ENCODE results near the gene SLC29A2. TPM values are rescaled to one million over a fixed set of nuclear protein-coding genes. Genes with fewer than 3 reads are reported as not detected.
A peak's percentile ranks its signal among the peaks of the same experiment; 100 is the strongest.

Gene SLC29A2
- total RNA-seq, 1 experiment from 2014 or later = 25.5 TPM

DNA sequence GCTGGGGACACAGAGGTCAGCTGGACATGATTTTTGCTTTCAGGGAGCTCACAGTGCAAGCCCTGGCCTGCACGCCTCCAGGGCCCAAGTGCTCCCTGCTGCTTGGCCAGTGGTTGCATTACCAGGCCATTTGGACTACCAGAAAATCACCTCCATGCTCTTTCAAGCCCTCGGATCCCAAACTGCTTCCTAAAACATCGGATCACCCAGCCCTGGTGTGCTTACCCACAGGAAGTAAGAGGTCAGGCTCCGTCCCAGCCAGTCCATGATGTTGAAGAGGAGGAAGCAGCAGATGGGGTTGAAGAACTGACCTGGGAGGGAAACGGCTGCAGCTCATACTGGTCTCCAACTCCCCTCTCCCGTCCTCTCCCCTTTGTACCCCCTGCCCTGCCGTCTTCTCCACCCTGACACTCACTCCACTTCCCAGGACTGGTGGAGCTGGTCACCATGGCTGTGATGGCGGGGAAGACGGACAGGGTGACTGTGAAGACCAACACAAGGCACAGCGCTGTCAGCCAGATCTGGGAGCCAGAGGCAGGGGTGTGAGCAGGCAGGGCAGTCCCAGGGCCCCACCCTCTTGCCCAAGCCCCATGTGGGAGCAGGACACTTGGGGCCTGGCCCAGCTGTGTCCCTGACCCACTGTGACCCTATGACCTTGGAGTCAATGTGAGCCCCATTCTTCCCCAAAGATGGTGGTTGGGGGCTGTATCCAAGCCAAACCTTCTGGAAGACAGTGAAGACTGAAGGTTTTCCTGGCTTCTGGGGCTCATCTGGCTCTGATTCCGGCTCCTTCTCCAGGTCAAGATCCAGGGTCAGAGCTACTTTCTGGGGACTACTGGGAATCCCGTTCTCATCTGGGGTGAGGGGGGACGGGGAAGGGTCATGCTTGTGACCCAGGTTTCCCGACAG lies 5.6 kb downstream of the SLC29A2 start:
- BruUV-seq (replicated peaks) = no TSS peak
- ChIA-PET POLR2A (ENCODE audit: unreplicated experiment) (no interaction called here), CTCF (no interaction called here)
- no peaks in the 10 kb centered on the region for H3K27me3 ChIP-seq (ENCODE audit: low read length)
- H3K36me3 ChIP-seq (ENCODE audit: low read depth, low read length) = peaks cover 35% of the 10 kb centered on the region
- no peak overlapping the region for H3K4me2 ChIP-seq (ENCODE audit: low read length)
- H3K79me2 ChIP-seq (ENCODE audit: low read length) = peaks cover 28% of the 10 kb centered on the region
- no peaks in the 10 kb centered on the region for H3F3A ChIP-seq (ENCODE audit: low read length, unreplicated experiment)
- DNase-seq (no peak), ATAC-seq (no peak)
- TF ChIP-seq, protein P1, sequence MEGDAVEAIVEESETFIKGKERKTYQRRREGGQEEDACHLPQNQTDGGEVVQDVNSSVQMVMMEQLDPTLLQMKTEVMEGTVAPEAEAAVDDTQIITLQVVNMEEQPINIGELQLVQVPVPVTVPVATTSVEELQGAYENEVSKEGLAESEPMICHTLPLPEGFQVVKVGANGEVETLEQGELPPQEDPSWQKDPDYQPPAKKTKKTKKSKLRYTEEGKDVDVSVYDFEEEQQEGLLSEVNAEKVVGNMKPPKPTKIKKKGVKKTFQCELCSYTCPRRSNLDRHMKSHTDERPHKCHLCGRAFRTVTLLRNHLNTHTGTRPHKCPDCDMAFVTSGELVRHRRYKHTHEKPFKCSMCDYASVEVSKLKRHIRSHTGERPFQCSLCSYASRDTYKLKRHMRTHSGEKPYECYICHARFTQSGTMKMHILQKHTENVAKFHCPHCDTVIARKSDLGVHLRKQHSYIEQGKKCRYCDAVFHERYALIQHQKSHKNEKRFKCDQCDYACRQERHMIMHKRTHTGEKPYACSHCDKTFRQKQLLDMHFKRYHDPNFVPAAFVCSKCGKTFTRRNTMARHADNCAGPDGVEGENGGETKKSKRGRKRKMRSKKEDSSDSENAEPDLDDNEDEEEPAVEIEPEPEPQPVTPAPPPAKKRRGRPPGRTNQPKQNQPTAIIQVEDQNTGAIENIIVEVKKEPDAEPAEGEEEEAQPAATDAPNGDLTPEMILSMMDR (conservative IDR thresholded peaks at IDR 0.05; ENCODE audit: low read depth, low read length) = no peak
- TF ChIP-seq EZH2phosphoT487 (IDR thresholded peaks at IDR 0.05; ENCODE audit: borderline replicate concordance, low read length) = no peak
- no peak for TF ChIP-seq EZH2 (IDR thresholded peaks at IDR 0.05; ENCODE audit: low read length, unreplicated experiment)
- H3K9me3 ChIP-seq (ENCODE audit: low read length) = no peaks in the 10 kb centered on the region
- H3K4me3 ChIP-seq (ENCODE audit: low read length) = no peak overlapping the region
- no peak overlapping the region for H3K27ac ChIP-seq (ENCODE audit: low read length)
- intact Hi-C loops (cut with micrococcal nuclease) = no loop called here
- H3K9me2 ChIP-seq (replicated peaks; ENCODE audit: low read length) = no peaks in the 10 kb centered on the region
- peaks cover 9% of the 10 kb centered on the region for H3K4me1 ChIP-seq (ENCODE audit: insufficient read depth, low read length)
- H3K9ac ChIP-seq (ENCODE audit: low read length) = no peak overlapping the region
- no peaks in the 10 kb centered on the region for H4K20me1 ChIP-seq (ENCODE audit: low read length)
- H2AFZ ChIP-seq (ENCODE audit: low read length) = no peak overlapping the region

DNA sequence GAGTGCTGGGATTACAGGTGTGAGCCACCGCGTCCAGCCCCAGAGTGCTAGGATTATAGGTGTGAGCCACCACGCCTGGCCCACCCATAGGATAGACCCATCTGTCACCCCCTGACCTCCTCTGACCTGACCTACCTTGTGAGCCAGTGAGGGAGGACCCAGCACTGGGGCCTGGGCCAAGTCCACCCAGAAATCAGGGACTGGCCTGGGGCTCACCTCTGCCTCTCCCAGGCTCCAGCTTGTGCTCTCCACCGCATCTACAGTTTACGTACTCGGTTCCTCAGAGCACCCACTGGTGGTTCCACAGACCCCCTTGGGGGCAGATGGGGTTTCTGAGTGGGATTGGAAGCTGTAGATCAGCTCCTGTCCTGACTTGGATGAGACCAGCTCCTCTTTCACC lies 6.4 kb downstream of the SLC29A2 start:
- ATAC-seq (no peak), DNase-seq (no peak)
- Histone ChIP-seq H3K79me2 (ENCODE audit: low read length) (peaks cover 21% of the 10 kb centered on the region), H3K27ac (ENCODE audit: low read length) (no peak overlapping the region), H3K9me2 (replicated peaks; ENCODE audit: low read length) (no peaks in the 10 kb centered on the region), H4K20me1 (ENCODE audit: low read length) (no peaks in the 10 kb centered on the region), H3K4me3 (ENCODE audit: low read length) (no peak overlapping the region), H3K9ac (ENCODE audit: low read length) (no peak overlapping the region), H3K4me1 (ENCODE audit: insufficient read depth, low read length) (peaks cover 7% of the 10 kb centered on the region), H3K4me2 (ENCODE audit: low read length) (no peak overlapping the region), H3K36me3 (ENCODE audit: low read depth, low read length) (peaks cover 35% of the 10 kb centered on the region), H3F3A (ENCODE audit: low read length, unreplicated experiment) (no peaks in the 10 kb centered on the region), H2AFZ (ENCODE audit: low read length) (no peak overlapping the region), H3K9me3 (ENCODE audit: low read length) (no peaks in the 10 kb centered on the region), H3K27me3 (ENCODE audit: low read length) (no peaks in the 10 kb centered on the region)
- POLR2A ChIA-PET (ENCODE audit: unreplicated experiment) = no interaction called here
- CTCF ChIA-PET = no interaction called here
- TF ChIP-seq EZH2phosphoT487 (IDR thresholded peaks at IDR 0.05; ENCODE audit: borderline replicate concordance, low read length) = no peak
- BruUV-seq (replicated peaks) = no TSS peak
- intact Hi-C loops (cut with micrococcal nuclease) = no loop called here

- Histone ChIP-seq H3F3A (ENCODE audit: low read length, unreplicated experiment) (no peaks in the 10 kb centered on the region), H3K9ac (ENCODE audit: low read length) (no peak overlapping the region), H3K9me3 (ENCODE audit: low read length) (no peaks in the 10 kb centered on the region), H3K27me3 (ENCODE audit: low read length) (no peaks in the 10 kb centered on the region), H3K4me2 (ENCODE audit: low read length) (no peak overlapping the region), H3K4me1 (ENCODE audit: insufficient read depth, low read length) (no peaks in the 10 kb centered on the region), H2AFZ (ENCODE audit: low read length) (no peak overlapping the region), H4K20me1 (ENCODE audit: low read length) (no peaks in the 10 kb centered on the region), H3K9me2 (replicated peaks; ENCODE audit: low read length) (no peaks in the 10 kb centered on the region), H3K27ac (ENCODE audit: low read length) (no peak overlapping the region), H3K4me3 (ENCODE audit: low read length) (no peak overlapping the region), H3K79me2 (ENCODE audit: low read length) (peaks cover 9% of the 10 kb centered on the region; the same call in 1 of the 2 replicates), H3K36me3 (ENCODE audit: low read depth, low read length) (peaks cover 35% of the 10 kb centered on the region)
- no TSS peak for BruUV-seq (replicated peaks)
- ChIA-PET POLR2A (ENCODE audit: unreplicated experiment) (no interaction called here), CTCF (interaction anchor here (0.5 to 1.0 kb wide), 2 partner anchors 14 to 128 kb away, joined by 3 read pairs; no protein-coding TSS in a partner anchor)
- intact Hi-C loops (cut with micrococcal nuclease) = no loop called here
- TF ChIP-seq EZH2 (IDR thresholded peaks at IDR 0.05; ENCODE audit: low read length, unreplicated experiment) (no peak), EZH2phosphoT487 (IDR thresholded peaks at IDR 0.05; ENCODE audit: borderline replicate concordance, low read length) (no peak)
- TF ChIP-seq, protein P1 (conservative IDR thresholded peaks at IDR 0.05; ENCODE audit: low read depth, low read length) = peak; percentile 90
- DNase-seq (peak; percentile 71), ATAC-seq (peak; percentile 55)
Observed at GRCh38 chr11:66363805-66364535, 7.6 kb downstream of the SLC29A2 start.

Measured in PC-3 (cell line).